Measurements from ENCODE around the gene RSBN1.
"Not testable (repeated sequence)": the region's sequence is repeated elsewhere in the genome, so short reads cannot be mapped to it uniquely, and the experiment has no call there.

The RSBN1 gene

DNA sequence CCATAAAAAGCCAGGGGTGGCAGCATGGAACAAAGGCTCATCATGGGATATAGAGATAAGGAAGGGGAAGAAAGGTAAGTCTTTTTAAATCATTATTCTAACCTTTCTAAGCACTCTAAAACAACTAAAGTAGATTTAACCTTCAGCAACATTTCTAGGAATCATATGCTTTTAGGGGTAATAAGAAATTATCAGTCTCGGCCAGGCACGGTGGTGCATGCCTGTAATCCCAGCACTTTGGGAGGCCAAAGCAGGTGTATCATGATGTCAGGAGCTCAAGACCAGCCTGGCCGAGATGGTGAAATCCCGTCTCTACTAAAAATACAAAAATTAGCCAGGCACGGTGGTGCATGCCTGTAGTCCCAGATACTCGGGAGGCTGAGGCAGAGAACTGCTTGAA, 32.7 kb downstream of the RSBN1 start:
- DNase-seq, result no peak

- DNase-seq, result no peak
Observed at GRCh38 chr1:113777561-113777960, 34.7 kb downstream of the RSBN1 start.

DNA sequence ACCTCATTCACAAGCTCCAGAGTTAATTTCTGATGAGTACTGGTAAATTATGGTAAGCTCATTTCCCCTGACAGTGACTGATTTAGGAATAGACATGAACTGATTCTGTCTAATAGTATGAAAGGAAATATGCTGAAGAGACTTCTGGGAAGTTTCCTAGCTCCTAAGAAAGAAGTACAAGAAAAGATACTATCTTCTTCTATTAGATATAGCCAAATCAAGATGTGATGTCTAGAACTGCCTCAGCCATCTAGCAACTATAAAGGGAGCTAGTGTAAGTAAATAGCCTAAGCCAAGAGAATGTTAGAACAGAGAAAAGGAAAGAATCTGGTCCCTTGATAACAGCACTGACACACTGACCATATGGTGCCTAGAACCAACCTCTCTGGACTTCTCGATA, 42.2 kb downstream of the RSBN1 start:
- no peak for DNase-seq

DNA sequence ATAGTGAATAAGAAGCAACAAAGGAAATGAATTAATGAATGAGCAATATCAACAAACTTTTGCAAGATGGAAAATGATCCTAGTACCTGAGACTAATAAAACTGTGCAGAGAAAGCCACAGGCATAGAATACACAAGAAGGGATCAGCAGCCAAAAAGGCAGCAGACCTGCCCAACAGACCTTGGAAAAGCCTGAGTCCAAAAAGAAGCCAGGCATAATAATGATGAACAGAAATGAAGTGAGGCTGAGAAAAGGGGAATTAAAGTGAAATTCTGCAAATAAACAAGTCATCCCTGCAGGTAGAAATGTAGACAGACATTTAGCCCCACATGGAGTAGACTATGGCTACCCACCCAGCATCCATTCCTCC, 42.7 kb downstream of the RSBN1 start:
- no peak for DNase-seq

- no peak for DNase-seq
Observed at GRCh38 chr1:113768916-113769600, 43.2 kb downstream of the RSBN1 start.

- DNase-seq, result no peak
Observed at GRCh38 chr1:113765306-113766230, 46.7 kb downstream of the RSBN1 start.

DNA sequence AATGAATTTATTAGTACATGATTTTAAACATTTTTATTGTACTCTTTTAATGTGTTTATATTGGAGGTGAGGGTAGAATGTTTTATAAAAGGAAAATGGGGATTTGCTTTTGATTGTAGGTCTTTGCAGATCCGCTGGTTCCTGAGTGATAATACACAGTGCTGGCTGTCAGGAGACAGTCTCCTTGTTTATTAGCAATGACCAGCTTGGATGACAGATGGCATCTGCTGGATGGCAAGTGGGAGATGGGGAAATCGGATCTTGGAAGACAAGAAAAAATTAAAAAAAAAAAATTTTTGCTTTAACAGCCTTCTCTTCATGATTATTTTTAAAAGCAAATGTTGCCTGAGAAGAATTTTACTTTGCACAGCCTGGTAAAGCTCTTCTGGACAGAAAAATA, 48.6 kb downstream of the RSBN1 start:
- no peak for DNase-seq

GRCh38 chr1:113761937-113762336, 50.3 kb downstream of the RSBN1 start:
- no peak for DNase-seq

- no peak for DNase-seq
Observed at GRCh38 chr1:113760102-113761080, 51.9 kb downstream of the RSBN1 start.

- DNase-seq, result peak; percentile 13
Observed at GRCh38 chr1:113759333-113760101, 52.8 kb downstream of the RSBN1 start, which contains the start of gene PHTF1. PHTF1 (minus strand) TSS chr1:113759486; CDS start chr1:113758703, 783 bp downstream.

DNA sequence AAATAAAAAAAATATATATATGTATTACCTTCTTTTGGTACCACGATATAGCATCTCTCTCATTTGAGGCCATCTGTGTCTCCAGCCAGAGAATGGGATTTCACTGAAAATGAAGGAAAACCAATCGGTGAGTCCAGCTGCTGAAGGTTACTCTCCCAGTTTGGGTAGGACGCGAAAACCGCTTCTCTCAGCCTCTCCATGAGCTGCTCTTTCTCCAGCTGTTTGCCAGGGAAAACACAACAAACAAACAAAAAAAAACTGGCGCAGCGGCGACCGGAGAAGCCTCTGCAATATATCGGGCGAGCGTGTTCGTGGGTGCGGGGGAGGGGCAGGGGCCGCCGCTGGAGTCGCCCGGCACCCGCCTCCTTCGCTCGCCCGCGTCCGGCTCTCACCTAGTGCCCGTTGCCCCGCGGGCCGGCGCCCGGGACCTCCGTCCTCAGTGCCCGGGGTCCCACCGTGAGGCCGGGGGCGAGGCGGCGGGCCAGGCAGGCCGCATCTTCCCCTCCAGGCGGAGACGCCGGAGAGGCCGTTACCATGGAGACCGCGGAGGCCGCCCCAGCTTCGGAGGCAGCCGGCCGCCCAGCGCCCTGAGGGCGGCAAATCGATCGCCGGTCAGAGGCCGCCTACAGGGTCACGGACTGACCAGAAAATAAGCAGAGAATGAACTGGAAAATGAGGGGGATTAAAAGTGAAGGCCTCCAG, 53.5 kb downstream of the RSBN1 start:
- DNase-seq, result no peak

DNA sequence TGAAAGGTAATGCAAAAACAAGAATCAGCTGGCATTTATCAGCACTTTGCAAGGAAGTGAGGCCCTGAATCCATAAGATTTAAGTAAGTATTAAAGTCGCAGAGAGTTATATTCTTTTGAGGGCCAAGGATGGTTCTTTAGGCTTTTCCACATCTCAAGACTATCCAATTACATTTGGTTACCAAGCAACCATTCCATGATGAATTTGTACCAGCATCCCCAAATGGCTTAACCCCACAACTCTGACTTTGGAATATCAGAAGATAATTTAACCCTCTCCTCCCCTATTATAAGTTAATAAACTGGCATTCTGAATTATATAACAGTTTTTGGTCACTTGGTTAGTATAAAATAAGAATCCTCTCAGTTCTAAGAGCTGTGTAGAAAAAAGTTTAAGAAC, 55.8 kb downstream of the RSBN1 start:
- no peak for DNase-seq

DNA sequence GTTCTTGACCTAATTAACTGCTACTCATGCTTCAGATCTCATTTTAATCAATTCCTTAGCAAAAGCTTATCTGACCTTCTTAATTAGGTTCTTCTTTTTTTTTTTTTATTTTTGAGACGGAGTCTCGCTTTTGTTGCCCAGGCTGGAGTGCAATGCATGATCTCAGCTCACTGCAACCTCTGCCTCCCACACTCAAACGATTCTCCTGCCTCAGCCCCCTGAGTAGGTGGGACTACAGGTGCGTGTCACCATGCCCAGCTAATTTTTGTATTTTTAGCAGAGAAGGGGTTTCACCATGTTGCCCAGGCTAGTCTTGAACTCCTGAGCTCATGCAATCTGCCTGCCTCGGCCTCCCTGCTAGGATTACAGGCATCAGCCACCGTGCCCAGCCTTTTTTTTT, 58.9 kb downstream of the RSBN1 start:
- not testable (repeated sequence) for DNase-seq

DNA sequence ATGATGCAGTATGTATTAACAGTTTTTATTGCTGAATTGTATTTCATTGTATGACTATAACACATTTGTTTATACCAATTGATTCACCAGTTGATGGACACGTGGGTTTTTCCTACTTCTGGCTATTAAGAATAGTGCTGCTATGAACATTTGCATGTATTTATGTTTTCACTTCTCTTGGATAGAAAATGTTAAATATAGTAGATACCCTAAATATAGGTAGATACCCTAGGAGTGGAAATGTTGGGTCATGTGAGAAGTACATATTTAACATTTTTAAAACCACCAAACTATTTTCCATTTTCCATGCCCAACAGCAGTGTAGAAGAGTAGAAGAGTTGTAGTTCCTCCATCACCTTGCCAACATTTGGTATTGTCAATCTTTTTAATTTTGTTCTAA, 60.8 kb downstream of the RSBN1 start:
- DNase-seq, result no peak

DNA sequence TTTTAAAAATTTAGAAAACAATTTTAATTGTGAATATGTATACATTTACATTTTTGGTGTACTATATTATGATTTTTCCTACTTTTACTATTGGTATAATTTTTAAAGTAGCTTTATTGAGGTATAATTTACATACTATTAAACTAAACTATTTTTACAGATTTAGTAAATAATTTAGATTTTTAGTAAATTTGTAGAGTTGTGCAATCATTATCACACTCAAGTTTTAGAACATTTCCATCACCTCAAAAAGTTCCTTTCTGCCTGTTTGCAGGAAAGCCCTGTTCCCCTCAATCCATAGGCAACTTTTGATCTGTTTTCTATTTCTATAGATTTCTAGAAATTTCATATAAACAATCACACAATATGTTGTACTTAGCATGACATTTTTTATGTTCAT, 61.2 kb downstream of the RSBN1 start:
- no peak for DNase-seq

DNA sequence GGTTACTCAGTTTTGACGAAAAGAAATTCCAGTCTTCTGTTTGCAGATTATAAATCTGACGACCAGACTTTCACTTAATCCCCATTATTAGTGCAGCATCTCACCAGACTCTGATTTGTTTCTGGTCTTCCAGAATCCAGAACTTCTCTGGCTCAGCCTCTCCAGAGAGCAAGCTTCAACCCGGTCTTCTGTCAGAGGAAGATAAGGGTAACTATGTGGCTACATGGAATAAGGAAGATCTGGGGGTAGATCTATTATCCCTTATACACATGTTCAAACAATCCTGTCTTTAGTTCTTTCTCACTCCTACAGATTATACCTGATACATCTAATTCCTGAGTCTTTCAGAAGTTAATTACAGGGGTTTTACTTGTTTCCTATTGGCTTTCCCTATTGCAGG, 62.9 kb downstream of the RSBN1 start:
- no peak for DNase-seq

DNA sequence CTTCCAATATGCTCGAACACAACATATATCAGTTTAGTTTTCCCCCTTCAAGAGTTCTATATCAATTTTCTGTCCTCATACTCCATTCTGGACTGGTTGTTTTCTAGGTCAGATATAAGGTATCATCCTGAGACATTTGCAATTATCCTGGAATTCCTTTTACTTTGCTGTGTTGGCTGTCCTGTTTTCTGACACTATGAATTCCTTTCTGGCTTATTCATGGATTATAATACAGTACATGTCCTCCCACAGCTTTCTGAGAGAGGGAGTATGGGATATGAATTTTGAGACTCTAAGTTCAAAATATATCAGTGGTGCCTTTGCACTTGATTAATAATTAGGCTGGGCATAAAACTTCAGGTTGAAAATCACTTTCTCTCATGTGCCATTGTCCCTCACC, 64.9 kb downstream of the RSBN1 start:
- DNase-seq, result no peak

- DNase-seq, result no peak
Observed at GRCh38 chr1:113745425-113745824, 66.9 kb downstream of the RSBN1 start.

DNA sequence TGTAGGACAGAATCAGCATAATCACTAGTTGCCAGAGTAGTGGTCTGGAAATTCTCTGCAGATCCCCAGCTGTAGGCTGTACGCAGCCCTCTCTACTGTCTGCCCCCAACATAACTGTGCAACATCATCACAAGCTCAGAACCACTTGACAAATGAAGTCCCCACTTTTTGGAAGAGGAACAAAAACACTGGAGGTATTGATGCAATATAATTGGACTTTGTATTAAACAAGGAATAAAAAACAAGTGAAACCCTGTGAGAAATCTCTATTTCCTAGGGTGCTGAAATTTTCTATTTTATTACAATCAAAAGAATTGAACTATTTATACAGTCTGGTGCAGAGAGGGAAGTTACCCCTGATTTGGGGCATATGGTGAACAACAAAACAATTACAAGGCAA, 68.2 kb downstream of the RSBN1 start:
- DNase-seq, result no peak

DNA sequence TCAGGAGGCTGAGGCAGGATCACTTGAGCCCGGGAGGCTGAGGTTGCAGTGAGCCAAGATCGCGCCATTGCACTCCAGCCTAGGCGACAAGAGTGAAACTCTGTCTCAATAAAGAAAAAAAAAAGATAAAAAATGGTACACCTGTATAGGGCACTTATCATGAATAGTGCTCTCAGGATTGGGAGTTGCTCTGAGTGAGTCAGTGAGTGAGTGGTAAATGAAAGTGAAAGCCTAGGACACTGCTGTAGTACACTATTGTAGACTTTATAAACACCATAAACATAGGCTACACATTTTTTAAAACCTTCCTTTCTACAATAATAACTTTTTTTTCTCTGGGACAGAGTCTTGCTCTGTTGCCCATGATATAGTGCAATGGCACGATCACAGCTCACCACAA, 69.8 kb downstream of the RSBN1 start:
- no peak for DNase-seq

DNA sequence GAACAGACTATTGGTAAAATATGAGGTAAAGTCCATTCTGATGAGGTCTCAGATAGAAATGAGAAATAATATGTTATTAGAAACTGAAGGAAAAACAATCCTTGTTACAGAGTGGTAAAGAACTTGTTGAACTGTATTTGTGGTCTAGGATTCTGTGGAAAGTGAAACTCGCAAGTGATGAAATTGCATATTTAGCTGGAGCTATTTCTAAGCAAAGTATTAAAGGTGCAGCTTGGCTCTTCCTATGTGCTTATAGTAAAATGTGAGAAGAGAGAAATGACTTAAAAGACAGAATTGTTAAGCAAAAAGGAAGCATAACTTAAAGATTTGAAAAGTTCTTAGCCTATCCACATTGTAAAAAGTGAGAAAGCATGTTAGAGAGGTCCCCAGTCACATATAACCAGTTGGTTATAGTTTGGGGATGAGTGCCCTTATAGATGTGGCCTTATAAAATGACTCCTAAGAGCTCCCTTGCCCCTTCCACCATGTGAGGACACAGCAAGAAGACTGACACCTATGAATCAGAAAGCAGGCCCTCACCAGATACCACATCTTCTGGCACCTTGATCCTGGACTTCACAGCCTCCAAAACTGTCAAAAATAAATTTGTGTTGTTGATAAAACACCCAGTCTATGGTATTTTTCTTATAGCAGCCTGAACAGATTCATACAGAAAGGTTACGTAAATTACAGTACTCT, 77.8 kb downstream of the RSBN1 start:
- DNase-seq, result no peak

All from NCI-H1048 (cell line).